ENCODE data around the gene PIM3.

- TF ChIP-seq POLR2AphosphoS5 (IDR thresholded peaks at IDR 0.05; ENCODE audit: insufficient read depth in 1 of 2, low read depth in 1 of 2) (no peak), CTCF (IDR thresholded peaks at IDR 0.05) (no peak), POLR2A (IDR thresholded peaks at IDR 0.05) (no peak)
Measured at GRCh38 chr22:49991907-49992533, 31.4 kb downstream of the PIM3 start.
